Gastrocnemius medialis (tissue), 4 donors: ENCODE data around the gene SPC24.

ENCODE experiments used
- CTCF ChIP-seq, 5 experiments: fragments of 450-650 bp in 3 of 5; fragments of 200-600 bp in 2 of 5; sonication (generic) in 2 of 5; IDR thresholded peaks in 4 of 5; conservative IDR thresholded peaks in 1 of 5; 1 replicate in 4 of 5; 2 replicates in 1 of 5; pipeline ENCODE4 v1.5.1; 2016 to 2019; ENCODE audit warnings: antibody characterized with exemption in 5 of 5, mild to moderate bottlenecking in 3 of 5, moderate library complexity in 3 of 5
- POLR2A ChIP-seq, 2 donors: fragments of 450-650 bp; IDR thresholded peaks; one replicate each; pipeline ENCODE4 v1.6.1; 2017; ENCODE audit warnings: antibody characterized with exemption in 2 of 2, mild to moderate bottlenecking in 2 of 2, moderate library complexity in 2 of 2

DNA sequence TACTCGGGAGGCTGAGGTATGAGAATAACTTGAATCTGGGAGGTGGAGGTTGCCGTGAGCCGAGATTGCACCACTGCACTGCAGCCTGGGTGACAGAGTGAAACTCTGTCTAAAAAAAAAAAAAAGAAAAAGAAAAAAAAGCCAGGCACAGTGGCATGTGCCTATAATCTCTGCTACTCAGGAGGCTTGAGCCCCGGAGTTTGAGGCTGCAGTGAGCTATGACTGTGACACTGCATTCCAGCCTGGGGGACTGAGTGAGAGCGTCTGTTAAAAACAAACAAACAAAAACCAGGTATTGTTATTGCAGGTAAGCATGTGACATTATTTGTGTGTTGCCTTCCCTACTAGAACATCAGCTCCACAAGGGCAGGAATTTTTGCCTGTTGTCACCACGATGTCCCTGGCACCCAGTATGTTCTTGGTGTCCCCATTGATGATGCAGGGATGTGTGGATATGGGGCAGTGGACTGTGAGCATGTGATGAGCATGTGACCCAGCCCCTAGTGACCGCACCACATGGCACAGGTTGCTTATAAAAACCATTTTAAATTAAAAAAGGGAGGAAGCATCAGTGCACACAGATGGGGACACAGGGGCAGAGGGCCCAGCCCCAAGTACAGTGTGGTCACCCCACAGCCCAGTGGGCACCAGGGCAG is 43.3 kb upstream of the SPC24 start:
- TF ChIP-seq POLR2A (IDR thresholded peaks at IDR 0.05): no peak
- TF ChIP-seq CTCF (IDR thresholded peaks at IDR 0.05 in 4 of 5, conservative IDR thresholded peaks at IDR 0.05 in 1 of 5): no peak
